ENCODE results near the gene CELSR1. TPM values are rescaled to one million over a fixed set of nuclear protein-coding genes. Genes with fewer than 3 reads are reported as not detected.
A peak's percentile ranks its signal among the peaks of the same experiment; 100 is the strongest.

CELSR1 gene
- total RNA-seq, 1 experiment from 2014 or later, result 22.6 TPM

DNA sequence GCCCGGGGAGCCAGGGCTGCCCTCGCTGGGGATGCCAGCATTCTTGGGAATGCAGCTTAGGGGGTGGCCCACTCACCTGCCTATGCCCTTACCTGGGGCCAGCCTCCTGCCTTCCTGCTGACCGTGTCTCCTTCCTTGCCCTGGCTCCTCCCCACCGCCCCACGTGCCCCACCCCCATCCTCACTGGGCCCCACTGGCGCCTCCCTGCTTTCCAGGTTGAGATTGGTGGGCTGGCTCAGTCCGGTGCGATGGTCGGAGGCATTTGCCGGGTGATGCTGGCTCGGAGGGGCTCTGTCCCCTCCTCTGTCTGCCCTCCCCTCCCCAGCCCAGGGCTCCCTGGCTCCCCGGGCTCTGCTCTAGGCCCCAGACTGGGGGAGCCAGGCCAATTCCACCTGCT is 48.7 kb upstream of the CELSR1 start:
- H2BK5ac ChIP-seq (ENCODE audit: insufficient read length, low read length), result no peak overlapping the region
- TF ChIP-seq, protein P1, sequence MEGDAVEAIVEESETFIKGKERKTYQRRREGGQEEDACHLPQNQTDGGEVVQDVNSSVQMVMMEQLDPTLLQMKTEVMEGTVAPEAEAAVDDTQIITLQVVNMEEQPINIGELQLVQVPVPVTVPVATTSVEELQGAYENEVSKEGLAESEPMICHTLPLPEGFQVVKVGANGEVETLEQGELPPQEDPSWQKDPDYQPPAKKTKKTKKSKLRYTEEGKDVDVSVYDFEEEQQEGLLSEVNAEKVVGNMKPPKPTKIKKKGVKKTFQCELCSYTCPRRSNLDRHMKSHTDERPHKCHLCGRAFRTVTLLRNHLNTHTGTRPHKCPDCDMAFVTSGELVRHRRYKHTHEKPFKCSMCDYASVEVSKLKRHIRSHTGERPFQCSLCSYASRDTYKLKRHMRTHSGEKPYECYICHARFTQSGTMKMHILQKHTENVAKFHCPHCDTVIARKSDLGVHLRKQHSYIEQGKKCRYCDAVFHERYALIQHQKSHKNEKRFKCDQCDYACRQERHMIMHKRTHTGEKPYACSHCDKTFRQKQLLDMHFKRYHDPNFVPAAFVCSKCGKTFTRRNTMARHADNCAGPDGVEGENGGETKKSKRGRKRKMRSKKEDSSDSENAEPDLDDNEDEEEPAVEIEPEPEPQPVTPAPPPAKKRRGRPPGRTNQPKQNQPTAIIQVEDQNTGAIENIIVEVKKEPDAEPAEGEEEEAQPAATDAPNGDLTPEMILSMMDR (conservative IDR thresholded peaks at IDR 0.05), result no peak
- H3K4ac ChIP-seq (ENCODE audit: low read depth, low read length), result no peak overlapping the region
- H3K27ac ChIP-seq (ENCODE audit: insufficient read length, low read depth, low read length), result no peak overlapping the region
- no peaks in the 10 kb centered on the region for H3K9me3 Mint-ChIP-seq
- no peak overlapping the region for H3K23ac ChIP-seq (ENCODE audit: insufficient read length, low read depth, low read length)
- WGBS (ENCODE audit: extremely low coverage, insufficient read length, low lambda C conversion rate), result no CpG with 5 or more reads among the region's 12 CpGs
- H3K14ac ChIP-seq (ENCODE audit: insufficient read depth, low read length), result no peak overlapping the region
- no peak overlapping the region for H2BK20ac ChIP-seq (ENCODE audit: low read depth, low read length, poor library complexity, severe bottlenecking)
- no peak overlapping the region for H2AK5ac ChIP-seq (ENCODE audit: insufficient read length, low read length)
- H3K9me3 ChIP-seq (ENCODE audit: control insufficient read depth, low read depth, low read length), result no peaks in the 10 kb centered on the region
- no peak overlapping the region for H2AFZ ChIP-seq (ENCODE audit: low read length)
- H3K4me1 ChIP-seq (ENCODE audit: insufficient read depth, low read length), result no peaks in the 10 kb centered on the region; the same call in 1 of the 2 replicates
- H3T11ph ChIP-seq (ENCODE audit: low read length), result no peak overlapping the region
- H3K4me2 ChIP-seq (ENCODE audit: insufficient read depth, insufficient read length, low read length), result no peak overlapping the region
- H3K79me2 ChIP-seq (ENCODE audit: insufficient read depth, low read length), result no peaks in the 10 kb centered on the region; the same call in 1 of the 2 replicates
- H3K79me1 ChIP-seq (ENCODE audit: insufficient read depth, low read depth, low read length, poor library complexity, severe bottlenecking), result no peaks in the 10 kb centered on the region
- H4K91ac ChIP-seq (ENCODE audit: insufficient read length, low read depth, low read length), result no peak overlapping the region
- H3K9ac ChIP-seq (ENCODE audit: extremely low read depth, insufficient read length, low read length), result no peak overlapping the region
- H3K18ac ChIP-seq (ENCODE audit: insufficient read length, low read depth, low read length), result no peak overlapping the region
- no peak overlapping the region for H3K56ac ChIP-seq (ENCODE audit: insufficient read length, low read depth, low read length)
- no peak overlapping the region for H4K8ac ChIP-seq (replicated peaks; ENCODE audit: insufficient read length, low read depth, low read length)
- no peak overlapping the region for H2BK12ac ChIP-seq (ENCODE audit: insufficient read length, low read depth, low read length)
- H3K23me2 ChIP-seq (ENCODE audit: insufficient read length, low read depth, low read length, poor library complexity, severe bottlenecking), result no peaks in the 10 kb centered on the region
- no peak overlapping the region for H2BK15ac ChIP-seq (ENCODE audit: low read depth, low read length)
- H3K36me3 Mint-ChIP-seq (ENCODE audit: insufficient read depth in 1 of 3, low read depth in 3 of 3), result no peaks in the 10 kb centered on the region
- H3K27me3 ChIP-seq (ENCODE audit: insufficient read depth, low read length), result no peaks in the 10 kb centered on the region
- peaks cover 10% of the 10 kb centered on the region for H3K27me3 Mint-ChIP-seq (ENCODE audit: low read depth)
- no peak overlapping the region for H3K4me3 Mint-ChIP-seq
- no peak overlapping the region for H2BK120ac ChIP-seq (ENCODE audit: low read depth, low read length, poor library complexity, severe bottlenecking)
- no peak overlapping the region for H3K27ac Mint-ChIP-seq
- DNase-seq, result peak; percentile 45
- H3K4me1 Mint-ChIP-seq, result peaks cover 37 to 67% of the 10 kb centered on the region in 2 experiments
- H4K5ac ChIP-seq (ENCODE audit: insufficient read length, low read depth, low read length), result no peak overlapping the region
- H4K20me1 ChIP-seq (ENCODE audit: control insufficient read depth, insufficient read depth, insufficient read length), result no peaks in the 10 kb centered on the region

All from H9 (cell line).